HCEC 1CT (cell line): ENCODE results near the gene IPO9.
A peak's percentile ranks its signal among the peaks of the same experiment; 100 is the strongest.
"Not testable (repeated sequence)": the region's sequence is repeated elsewhere in the genome, so short reads cannot be mapped to it uniquely, and the experiment has no call there.

Experiments
- DNase-seq: peaks from one replicate; pipeline ENCODE4 v3.0.0-alpha.2; 2017

Gene IPO9

GRCh38 chr1:201849372-201850052 lies 20.6 kb downstream of the IPO9 start:
- peak; percentile 42 for DNase-seq

GRCh38 chr1:201850053-201850397 lies 21.1 kb downstream of the IPO9 start:
- peak; percentile 88 for DNase-seq

GRCh38 chr1:201851949-201852348 lies 23.0 kb downstream of the IPO9 start:
- no peak for DNase-seq

- not testable (repeated sequence) for DNase-seq
These were observed 27.8 kb downstream of the IPO9 start for GRCh38 chr1:201856722-201857121.

- no peak for DNase-seq
These were observed 30.5 kb downstream of the IPO9 start for GRCh38 chr1:201859424-201859823.

- no peak for DNase-seq
These were observed 32.5 kb downstream of the IPO9 start for GRCh38 chr1:201861448-201861847.

- peak; percentile 74 for DNase-seq
These were observed 41.4 kb downstream of the IPO9 start for GRCh38 chr1:201870397-201870796.

GRCh38 chr1:201874672-201875071 lies 45.7 kb downstream of the IPO9 start:
- no peak for DNase-seq

GRCh38 chr1:201876148-201876818 lies 47.3 kb downstream of the IPO9 start:
- peak; percentile 31 for DNase-seq

- peak; percentile 58 for DNase-seq
These were observed 49.0 kb downstream of the IPO9 start for GRCh38 chr1:201877877-201878401.

GRCh38 chr1:201880928-201881571 lies 52.1 kb downstream of the IPO9 start:
- DNase-seq: no peak

GRCh38 chr1:201881617-201882016 lies 52.7 kb downstream of the IPO9 start:
- DNase-seq: no peak

- DNase-seq: peak; percentile 85
These were observed 53.7 kb downstream of the IPO9 start for GRCh38 chr1:201882665-201883132.

- no peak for DNase-seq
These were observed 54.3 kb downstream of the IPO9 start for GRCh38 chr1:201883266-201883665.

GRCh38 chr1:201883786-201884185 lies 54.8 kb downstream of the IPO9 start:
- DNase-seq: peak; percentile 63

- no peak for DNase-seq
These were observed 55.5 kb downstream of the IPO9 start for GRCh38 chr1:201884425-201884824.

GRCh38 chr1:201885531-201886075 lies 56.6 kb downstream of the IPO9 start:
- DNase-seq: peak; percentile 40

GRCh38 chr1:201886103-201886885 lies 57.3 kb downstream of the IPO9 start:
- no peak for DNase-seq

- DNase-seq: no peak
These were observed 58.3 kb downstream of the IPO9 start for GRCh38 chr1:201887116-201887866.

GRCh38 chr1:201888282-201889089 lies 59.5 kb downstream of the IPO9 start, which contains the start of gene SHISA4:
TSS of gene SHISA4 (plus strand) at chr1:201888898. CDS start at chr1:201888995, 97 bp downstream.
- DNase-seq: peak; percentile 42
